ENCODE measurements around the gene EFCAB12.

DNA sequence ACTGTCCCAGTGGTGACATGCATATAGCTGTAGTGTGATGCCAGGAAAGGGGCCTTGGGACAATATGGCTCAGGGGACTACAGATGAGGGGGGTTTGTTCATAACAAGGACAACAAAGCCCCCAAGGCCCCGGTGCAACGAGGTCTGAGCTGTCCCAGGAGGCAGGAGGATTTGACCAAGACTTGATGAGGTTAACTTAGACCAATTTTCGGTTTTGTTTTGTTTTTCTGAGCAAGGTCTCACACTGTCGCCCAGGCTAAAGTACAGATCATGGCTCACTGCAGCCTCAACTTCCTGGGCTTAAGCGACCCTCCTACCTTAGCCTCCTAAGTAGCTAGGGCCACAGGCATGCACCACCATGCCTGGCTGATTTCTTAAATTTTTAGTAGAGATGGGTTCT is 23.8 kb downstream of the EFCAB12 start:
- TF ChIP-seq ZNF274 (IDR thresholded peaks at IDR 0.05; ENCODE audit: low read depth, low read length) = no peak
- no peak for TF ChIP-seq YY1 (IDR thresholded peaks at IDR 0.05; ENCODE audit: insufficient read depth, insufficient read length)
- TF ChIP-seq SUZ12 (IDR thresholded peaks at IDR 0.05; ENCODE audit: extremely low read depth, insufficient read depth, insufficient read length) = no peak
